ENCODE measurements around the gene XPNPEP2.
A peak's percentile ranks its signal among the peaks of the same experiment; 100 is the strongest.

XPNPEP2 gene

GRCh38 chrX:129726307-129727111 lies 12.3 kb upstream of the XPNPEP2 start:
- H3K4me3 ChIP-seq (ENCODE audit: insufficient read depth in 1 of 2, low read depth in 1 of 2, low read length in 2 of 2) = no peak overlapping the region
- no peak overlapping the region for H3K27ac ChIP-seq (ENCODE audit: low read length, poor library complexity, severe bottlenecking)
- WGBS = 35% methylated on average over 3 of the region's 4 CpGs

DNA sequence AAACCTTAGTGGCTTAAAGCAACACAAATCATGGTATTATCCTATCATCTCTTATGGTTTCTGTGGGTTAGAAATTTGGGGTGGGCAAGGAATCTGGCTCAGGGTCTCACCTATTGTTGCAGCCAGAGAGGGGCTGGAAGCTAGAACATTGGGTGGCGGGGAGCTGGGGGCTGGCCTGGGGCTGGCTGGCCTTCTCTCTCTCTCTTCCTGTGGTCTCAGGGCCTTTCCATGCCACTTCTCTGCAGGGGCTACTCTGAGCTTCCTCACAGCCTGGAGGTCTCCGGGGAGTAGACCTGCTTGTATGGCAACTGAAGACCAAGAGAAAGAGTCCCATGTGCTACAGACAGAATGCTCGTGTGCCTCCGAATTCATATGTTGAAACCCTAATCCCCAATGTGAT lies 10.7 kb upstream of the XPNPEP2 start:
- no peak overlapping the region for H3K4me2 ChIP-seq (ENCODE audit: low read length, poor library complexity, severe bottlenecking)
- no peak overlapping the region for H2BK15ac ChIP-seq (ENCODE audit: low read depth, poor library complexity, severe bottlenecking)
- H3K9me3 ChIP-seq (ENCODE audit: control insufficient read depth, low read length) = no peaks in the 10 kb centered on the region
- no peaks in the 10 kb centered on the region for H3K36me3 ChIP-seq (ENCODE audit: control insufficient read depth in 1 of 2, insufficient read depth in 2 of 2, low read depth in 1 of 2, low read length in 2 of 2)
- H3K9ac ChIP-seq (ENCODE audit: low read length) = no peak overlapping the region
- H2BK5ac ChIP-seq (ENCODE audit: low read depth, low read length, poor library complexity, severe bottlenecking) = no peak overlapping the region
- H3K27ac ChIP-seq (ENCODE audit: low read length, poor library complexity, severe bottlenecking) = no peak overlapping the region
- no peak overlapping the region for H4K8ac ChIP-seq (ENCODE audit: low read length)
- no peaks in the 10 kb centered on the region for H3K79me1 ChIP-seq (replicated peaks; ENCODE audit: low read length, poor library complexity, severe bottlenecking)
- WGBS = 50% methylated on average over 1 of the region's 4 CpGs
- no peak for DNase-seq
- no peak overlapping the region for H2BK12ac ChIP-seq (ENCODE audit: low read length in 2 of 2)
- H2AFZ ChIP-seq (ENCODE audit: low read depth, low read length) = no peak overlapping the region
- no peak overlapping the region for H3K4me3 ChIP-seq (ENCODE audit: insufficient read depth in 1 of 2, low read depth in 1 of 2, low read length in 2 of 2)
- H2BK120ac ChIP-seq (ENCODE audit: low read depth, low read length) = no peak overlapping the region
- H3K4ac ChIP-seq (ENCODE audit: low read depth in 1 of 2, low read length in 2 of 2) = no peak overlapping the region
- H2AK5ac ChIP-seq (ENCODE audit: low read length, severe bottlenecking) = no peak overlapping the region
- H3K27me3 ChIP-seq (ENCODE audit: control insufficient read depth in 1 of 2, insufficient read depth in 1 of 2, low read length in 2 of 2) = peaks cover 0 to 61% of the 10 kb centered on the region in 2 experiments
- no peaks in the 10 kb centered on the region for H3K4me1 ChIP-seq (ENCODE audit: control insufficient read depth, insufficient read depth, low read depth, low read length)
- H3K18ac ChIP-seq (ENCODE audit: low read depth in 1 of 2, low read length in 2 of 2) = no peak overlapping the region
- no peak overlapping the region for H3K14ac ChIP-seq (ENCODE audit: low read length in 2 of 2)
- H4K91ac ChIP-seq (ENCODE audit: low read length) = no peak overlapping the region
- no peak overlapping the region for H3K23ac ChIP-seq (ENCODE audit: low read length in 2 of 2)

More at GRCh38 chrX:129726307-129727111, 12.3 kb upstream of the XPNPEP2 start:
- no peak overlapping the region for H2BK120ac ChIP-seq (ENCODE audit: low read depth, low read length)
- H3K9me3 ChIP-seq (ENCODE audit: control insufficient read depth, low read length) = no peaks in the 10 kb centered on the region
- H3K14ac ChIP-seq (ENCODE audit: low read length in 2 of 2) = no peak overlapping the region
- no peak overlapping the region for H3K18ac ChIP-seq (ENCODE audit: low read depth in 1 of 2, low read length in 2 of 2)
- H3K79me1 ChIP-seq (replicated peaks; ENCODE audit: low read length, poor library complexity, severe bottlenecking) = no peaks in the 10 kb centered on the region
- peaks cover 0 to 71% of the 10 kb centered on the region in 2 experiments for H3K27me3 ChIP-seq (ENCODE audit: control insufficient read depth in 1 of 2, insufficient read depth in 1 of 2, low read length in 2 of 2)
- no peaks in the 10 kb centered on the region for H3K36me3 ChIP-seq (ENCODE audit: control insufficient read depth in 1 of 2, insufficient read depth in 2 of 2, low read depth in 1 of 2, low read length in 2 of 2)
- no peak overlapping the region for H2BK12ac ChIP-seq (ENCODE audit: low read length in 2 of 2)
- H2AFZ ChIP-seq (ENCODE audit: low read depth, low read length) = no peak overlapping the region
- no peak overlapping the region for H2AK5ac ChIP-seq (ENCODE audit: low read length, severe bottlenecking)
- no peak overlapping the region for H2BK5ac ChIP-seq (ENCODE audit: low read depth, low read length, poor library complexity, severe bottlenecking)
- H2BK15ac ChIP-seq (ENCODE audit: low read depth, poor library complexity, severe bottlenecking) = no peak overlapping the region
- no peak overlapping the region for H4K91ac ChIP-seq (ENCODE audit: low read length)
- no peak overlapping the region for H3K9ac ChIP-seq (ENCODE audit: low read length)
- no peak overlapping the region for H3K4ac ChIP-seq (ENCODE audit: low read depth in 1 of 2, low read length in 2 of 2)
- no peak overlapping the region for H3K4me2 ChIP-seq (ENCODE audit: low read length, poor library complexity, severe bottlenecking)
- H4K8ac ChIP-seq (ENCODE audit: low read length) = no peak overlapping the region
- DNase-seq = peak; percentile 74
- no peak overlapping the region for H3K23ac ChIP-seq (ENCODE audit: low read length in 2 of 2)
- no peaks in the 10 kb centered on the region for H3K4me1 ChIP-seq (ENCODE audit: control insufficient read depth, insufficient read depth, low read depth, low read length)

GRCh38 chrX:129731228-129731627 lies 7.6 kb upstream of the XPNPEP2 start:
- Histone ChIP-seq H3K14ac (ENCODE audit: low read length in 2 of 2) (no peak overlapping the region), H3K9ac (ENCODE audit: low read length) (no peak overlapping the region), H2BK12ac (ENCODE audit: low read length in 2 of 2) (no peak overlapping the region), H3K18ac (ENCODE audit: low read depth in 1 of 2, low read length in 2 of 2) (no peak overlapping the region), H3K4me1 (ENCODE audit: control insufficient read depth, insufficient read depth, low read depth, low read length) (no peaks in the 10 kb centered on the region), H3K4me2 (ENCODE audit: low read length, poor library complexity, severe bottlenecking) (no peak overlapping the region), H3K23ac (ENCODE audit: low read length in 2 of 2) (no peak overlapping the region), H4K91ac (ENCODE audit: low read length) (no peak overlapping the region), H4K8ac (ENCODE audit: low read length) (no peak overlapping the region), H3K27me3 (ENCODE audit: control insufficient read depth in 1 of 2, insufficient read depth in 1 of 2, low read length in 2 of 2) (peaks cover 0 to 41% of the 10 kb centered on the region in 2 experiments), H2AFZ (ENCODE audit: low read depth, low read length) (no peak overlapping the region), H3K36me3 (ENCODE audit: control insufficient read depth in 1 of 2, insufficient read depth in 2 of 2, low read depth in 1 of 2, low read length in 2 of 2) (no peaks in the 10 kb centered on the region), H2BK120ac (ENCODE audit: low read depth, low read length) (no peak overlapping the region), H3K4ac (ENCODE audit: low read depth in 1 of 2, low read length in 2 of 2) (no peak overlapping the region), H2AK5ac (ENCODE audit: low read length, severe bottlenecking) (no peak overlapping the region), H3K27ac (ENCODE audit: low read length, poor library complexity, severe bottlenecking) (no peak overlapping the region), H2BK5ac (ENCODE audit: low read depth, low read length, poor library complexity, severe bottlenecking) (no peak overlapping the region), H3K79me1 (replicated peaks; ENCODE audit: low read length, poor library complexity, severe bottlenecking) (no peaks in the 10 kb centered on the region), H2BK15ac (ENCODE audit: low read depth, poor library complexity, severe bottlenecking) (no peak overlapping the region), H3K9me3 (ENCODE audit: control insufficient read depth, low read length) (no peaks in the 10 kb centered on the region), H3K4me3 (ENCODE audit: insufficient read depth in 1 of 2, low read depth in 1 of 2, low read length in 2 of 2) (no peak overlapping the region)
- no peak for DNase-seq
- 84% methylated on average over 2 of the region's 2 CpGs for WGBS

- no peak overlapping the region for H3K4me3 ChIP-seq (ENCODE audit: insufficient read depth in 1 of 2, low read depth in 1 of 2, low read length in 2 of 2)
- H4K8ac ChIP-seq (ENCODE audit: low read length) = no peak overlapping the region
- peaks cover 0 to 32% of the 10 kb centered on the region in 2 experiments for H3K27me3 ChIP-seq (ENCODE audit: control insufficient read depth in 1 of 2, insufficient read depth in 1 of 2, low read length in 2 of 2)
- no peak overlapping the region for H2AFZ ChIP-seq (ENCODE audit: low read depth, low read length)
- H3K18ac ChIP-seq (ENCODE audit: low read depth in 1 of 2, low read length in 2 of 2) = no peak overlapping the region
- no peak overlapping the region for H2AK5ac ChIP-seq (ENCODE audit: low read length, severe bottlenecking)
- H3K23ac ChIP-seq (ENCODE audit: low read length in 2 of 2) = no peak overlapping the region
- no peaks in the 10 kb centered on the region for H3K36me3 ChIP-seq (ENCODE audit: control insufficient read depth in 1 of 2, insufficient read depth in 2 of 2, low read depth in 1 of 2, low read length in 2 of 2)
- H3K4me1 ChIP-seq (ENCODE audit: control insufficient read depth, insufficient read depth, low read depth, low read length) = no peaks in the 10 kb centered on the region
- no peak overlapping the region for H3K14ac ChIP-seq (ENCODE audit: low read length in 2 of 2)
- H3K27ac ChIP-seq (ENCODE audit: low read length, poor library complexity, severe bottlenecking) = no peak overlapping the region
- no peaks in the 10 kb centered on the region for H3K9me3 ChIP-seq (ENCODE audit: control insufficient read depth, low read length)
- H2BK5ac ChIP-seq (ENCODE audit: low read depth, low read length, poor library complexity, severe bottlenecking) = no peak overlapping the region
- no peak overlapping the region for H2BK120ac ChIP-seq (ENCODE audit: low read depth, low read length)
- no peak overlapping the region for H3K4ac ChIP-seq (ENCODE audit: low read depth in 1 of 2, low read length in 2 of 2)
- H2BK12ac ChIP-seq (ENCODE audit: low read length in 2 of 2) = no peak overlapping the region
- H3K79me1 ChIP-seq (replicated peaks; ENCODE audit: low read length, poor library complexity, severe bottlenecking) = no peaks in the 10 kb centered on the region
- no peak overlapping the region for H4K91ac ChIP-seq (ENCODE audit: low read length)
- no peak overlapping the region for H2BK15ac ChIP-seq (ENCODE audit: low read depth, poor library complexity, severe bottlenecking)
- no peak overlapping the region for H3K4me2 ChIP-seq (ENCODE audit: low read length, poor library complexity, severe bottlenecking)
- 93% methylated on average over 2 of the region's 2 CpGs for WGBS
- DNase-seq = no peak
- H3K9ac ChIP-seq (ENCODE audit: low read length) = no peak overlapping the region
Measured at GRCh38 chrX:129732857-129733256, 5.9 kb upstream of the XPNPEP2 start.
